CD4-positive, CD25-positive, alpha-beta regulatory T cell (primary cell): ENCODE data around the gene MEF2A. TPM values are rescaled to one million over a fixed set of nuclear protein-coding genes. Genes with fewer than 3 reads are reported as not detected.

Source experiments
- ATAC-seq, 2 donors: fragments of 150-1000 bp; cut with Tn5 transposase; one replicate each; pipeline ENCODE4 v1.10.0; 2021; ENCODE audit warnings: low read depth in 2 of 2, moderate number of reproducible peaks in 2 of 2, moderate library complexity in 1 of 2
- DNase-seq, 3 donors: peaks; one replicate each; pipeline versions ENCODE4 v3.0.0 to v3.0.0-alpha.2; 2012 to 2022; ENCODE audit warnings: mixed read lengths in 1 of 3
- H3K27ac ChIP-seq: one replicate; pipeline ENCODE4 v1.7.0; 2013; ENCODE audit warnings: mild to moderate bottlenecking, low read length; ENCODE audit not compliant: insufficient read depth, poor library complexity, severe bottlenecking
- H3K27me3 ChIP-seq: one replicate; pipeline ENCODE4 v1.7.0; 2013; ENCODE audit warnings: low read length; ENCODE audit not compliant: control insufficient read depth, insufficient read depth
- H3K36me3 ChIP-seq: one replicate; pipeline ENCODE4 v1.7.0; 2013; ENCODE audit warnings: mild to moderate bottlenecking, low read length, moderate library complexity; ENCODE audit not compliant: control insufficient read depth, insufficient read depth
- H3K4me1 ChIP-seq: 2 replicates; pipeline ENCODE4 v1.7.0; 2013; ENCODE audit warnings: mild to moderate bottlenecking, low read length; ENCODE audit not compliant: insufficient read depth, control insufficient read depth, poor library complexity, severe bottlenecking
- H3K4me3 ChIP-seq: one replicate; pipeline ENCODE4 v1.7.0; 2013; ENCODE audit warnings: low read depth, mild to moderate bottlenecking, low read length, moderate library complexity
- H3K9me3 ChIP-seq, 2 experiments: 1 replicate in 1 of 2; 2 replicates in 1 of 2; pipeline ENCODE4 v1.7.0; 2013; ENCODE audit warnings: low read length in 2 of 2, mild to moderate bottlenecking in 1 of 2, moderate library complexity in 1 of 2; ENCODE audit not compliant: control insufficient read depth in 2 of 2
- H3K27ac Mint-ChIP-seq, 3 donors: one replicate each; pipeline ENCODE4 v1.8.0; 2020 to 2022; ENCODE audit warnings: mild to moderate bottlenecking in 3 of 3, mixed read lengths in 3 of 3, moderate library complexity in 2 of 3
- H3K27me3 Mint-ChIP-seq: one replicate; pipeline ENCODE4 v1.8.0; 2022; ENCODE audit warnings: mild to moderate bottlenecking, mixed read lengths
- H3K36me3 Mint-ChIP-seq: one replicate; pipeline ENCODE4 v1.8.0; 2020; ENCODE audit warnings: mixed read lengths
- H3K4me1 Mint-ChIP-seq, 4 donors: one replicate each; pipeline ENCODE4 v1.8.0; 2020 to 2022; ENCODE audit warnings: mixed read lengths in 4 of 4, mild to moderate bottlenecking in 1 of 4
- H3K4me3 Mint-ChIP-seq, 4 donors: one replicate each; pipeline ENCODE4 v1.8.0; 2020 to 2022; ENCODE audit warnings: mild to moderate bottlenecking in 4 of 4, mixed read lengths in 4 of 4, moderate library complexity in 3 of 4
- H3K9me3 Mint-ChIP-seq, 7 donors: one replicate each; pipeline ENCODE4 v1.8.0; 2020 to 2022; ENCODE audit warnings: mixed read lengths in 7 of 7, mild to moderate bottlenecking in 3 of 7, moderate library complexity in 2 of 7
- polyA plus RNA-seq, 4 donors: library from polyadenylated mRNA; unstranded; fragments of 300-500 nt; fragmentation: Illumina TruSeq; gene quantifications; one replicate each; pipeline ENCODE4 v1.2.3, GENCODE V29; 2021
- total RNA-seq: library from RNA; stranded (reverse); gene quantifications from one replicate; pipeline ENCODE4 v1.2.3, GENCODE V29; 2022

Gene MEF2A
- total and polyA plus RNA-seq, 5 donors from 2014 or later, result 7.2 to 24.2 (median 10.3) TPM

DNA sequence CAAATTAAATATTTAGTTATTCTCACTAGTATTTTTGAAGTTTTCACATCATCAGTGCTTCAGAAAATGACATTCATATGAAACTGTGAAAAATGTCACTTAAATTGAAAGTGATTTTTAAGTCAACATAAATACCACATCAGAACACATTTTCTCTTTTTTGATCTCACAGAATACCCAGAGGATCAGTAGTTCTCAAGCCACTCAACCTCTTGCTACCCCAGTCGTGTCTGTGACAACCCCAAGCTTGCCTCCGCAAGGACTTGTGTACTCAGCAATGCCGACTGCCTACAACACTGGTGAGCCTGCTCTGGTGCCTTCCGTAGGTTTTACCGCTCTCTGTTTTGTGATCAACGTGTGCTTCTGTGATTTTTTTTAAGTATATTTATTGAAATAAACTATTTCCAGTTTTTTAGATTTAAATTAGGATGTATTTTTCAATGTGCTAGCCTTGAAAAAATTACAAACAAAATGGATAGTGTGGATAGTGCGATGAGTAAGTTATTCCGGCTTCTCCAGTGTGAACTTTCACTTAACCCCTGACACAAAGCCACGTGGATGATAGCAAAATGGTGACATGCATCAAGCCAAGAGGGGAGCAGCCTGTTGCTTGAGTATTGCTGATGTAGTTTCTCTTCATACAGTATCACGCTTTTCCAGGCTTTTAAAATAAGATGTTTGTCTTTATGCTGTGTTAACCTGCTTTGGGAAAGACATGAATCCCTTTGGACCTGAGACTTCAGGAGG is 140.9 kb downstream of the MEF2A start:
- Mint-ChIP-seq H3K4me1 (peaks cover 13 to 30% (median 20%) of the 10 kb centered on the region in 4 donors), H3K27ac (peak overlapping the region; percentile 52 to 79 (median 66)), H3K36me3 (peaks cover 12% of the 10 kb centered on the region), H3K9me3 (no peaks in the 10 kb centered on the region), H3K27me3 (no peaks in the 10 kb centered on the region), H3K4me3 (peak overlapping the region in 3 of 4 donors; percentile 12 to 84 (median 56))
- Histone ChIP-seq H3K27ac (no peak overlapping the region), H3K27me3 (no peaks in the 10 kb centered on the region), H3K4me3 (peak overlapping the region; percentile 65), H3K9me3 (no peaks in the 10 kb centered on the region), H3K36me3 (peaks cover 11% of the 10 kb centered on the region), H3K4me1 (peaks cover 11% of the 10 kb centered on the region)
- peak in 2 of 3 donors; percentile 22 to 71 for DNase-seq
- ATAC-seq, result no peak

DNA sequence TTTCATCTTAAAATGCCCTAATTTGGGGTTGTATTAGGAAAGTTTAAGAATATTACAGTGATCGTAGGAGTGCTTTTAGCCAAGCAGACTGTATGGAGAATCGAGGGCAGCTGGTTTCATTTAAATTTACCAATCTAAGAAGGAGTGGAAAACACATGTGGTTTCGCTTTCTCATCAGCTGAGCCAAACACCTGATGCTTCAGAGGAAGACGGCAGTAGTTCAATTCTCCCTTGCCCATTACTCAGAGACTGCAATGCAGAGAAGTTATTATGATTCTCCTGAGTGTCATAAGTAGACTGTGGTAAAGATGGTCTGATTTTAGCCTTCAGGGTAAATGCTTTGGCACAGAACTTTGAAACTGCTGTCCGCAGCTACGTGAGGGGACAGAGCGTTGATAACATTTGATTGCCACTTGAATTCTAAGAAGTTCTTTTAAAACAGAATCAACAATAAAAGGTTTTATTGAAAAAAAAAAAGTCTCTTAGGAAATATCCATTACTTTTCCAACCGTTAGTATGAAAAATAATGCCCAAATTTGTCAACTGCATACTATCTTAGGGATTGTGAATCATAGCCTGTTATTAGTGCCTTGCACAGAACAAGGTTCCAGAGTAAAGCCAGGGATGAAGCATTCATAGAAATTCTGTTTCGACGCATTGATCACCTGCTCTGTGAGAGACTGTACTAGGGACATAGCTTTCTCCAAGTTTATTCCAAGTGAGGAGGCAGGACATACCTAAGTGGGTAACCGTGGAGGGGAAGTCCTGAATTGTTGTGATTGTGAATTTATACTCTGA is 141.9 kb downstream of the MEF2A start:
- Histone ChIP-seq H3K27me3 (no peaks in the 10 kb centered on the region), H3K4me1 (peaks cover 11% of the 10 kb centered on the region), H3K9me3 (no peaks in the 10 kb centered on the region), H3K4me3 (peak overlapping the region; percentile 65), H3K36me3 (peaks cover 19% of the 10 kb centered on the region), H3K27ac (no peak overlapping the region)
- Mint-ChIP-seq H3K4me1 (peaks cover 13 to 30% (median 18%) of the 10 kb centered on the region in 4 donors), H3K27me3 (no peaks in the 10 kb centered on the region), H3K36me3 (peaks cover 12% of the 10 kb centered on the region), H3K9me3 (no peaks in the 10 kb centered on the region), H3K4me3 (peak overlapping the region; percentile 12 to 84 (median 64)), H3K27ac (peak overlapping the region; percentile 52 to 79 (median 66))
- ATAC-seq, result peak; percentile 69 to 73
- DNase-seq, result peak in 2 of 3 donors; percentile 24 to 86

DNA sequence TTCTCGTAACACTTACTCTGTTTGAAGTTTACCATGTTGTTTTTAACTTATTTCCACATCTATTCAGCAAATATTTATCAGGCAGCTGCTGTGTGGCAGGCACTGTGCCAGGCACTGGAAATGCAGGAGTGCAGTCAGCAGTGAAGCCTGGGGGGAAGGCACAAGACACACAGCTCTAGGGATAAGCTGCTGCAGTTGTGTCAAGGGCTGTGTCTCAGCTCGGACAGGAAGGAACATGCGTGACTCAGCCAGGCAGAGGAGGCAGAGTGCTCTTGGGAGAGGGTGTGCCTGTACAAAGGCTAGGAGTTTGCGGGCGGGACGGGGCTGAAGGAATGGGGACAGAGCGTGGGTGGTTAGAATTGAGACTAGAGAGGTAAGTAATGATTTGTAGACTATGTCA is 142.8 kb downstream of the MEF2A start:
- H3K4me1 ChIP-seq, result peaks cover 11% of the 10 kb centered on the region
- Mint-ChIP-seq H3K9me3 (no peaks in the 10 kb centered on the region), H3K36me3 (peaks cover 16% of the 10 kb centered on the region), H3K4me1 (peaks cover 13 to 32% (median 17%) of the 10 kb centered on the region in 4 donors), H3K4me3 (peak overlapping the region in 2 of 4 donors; percentile 33 to 47), H3K27ac (no peak overlapping the region), H3K27me3 (no peaks in the 10 kb centered on the region)
- no peak overlapping the region for H3K27ac ChIP-seq
- no peak for ATAC-seq
- H3K9me3 ChIP-seq, result no peaks in the 10 kb centered on the region
- no peak overlapping the region for H3K4me3 ChIP-seq
- H3K36me3 ChIP-seq, result peaks cover 25% of the 10 kb centered on the region
- H3K27me3 ChIP-seq, result no peaks in the 10 kb centered on the region
- DNase-seq, result no peak

DNA sequence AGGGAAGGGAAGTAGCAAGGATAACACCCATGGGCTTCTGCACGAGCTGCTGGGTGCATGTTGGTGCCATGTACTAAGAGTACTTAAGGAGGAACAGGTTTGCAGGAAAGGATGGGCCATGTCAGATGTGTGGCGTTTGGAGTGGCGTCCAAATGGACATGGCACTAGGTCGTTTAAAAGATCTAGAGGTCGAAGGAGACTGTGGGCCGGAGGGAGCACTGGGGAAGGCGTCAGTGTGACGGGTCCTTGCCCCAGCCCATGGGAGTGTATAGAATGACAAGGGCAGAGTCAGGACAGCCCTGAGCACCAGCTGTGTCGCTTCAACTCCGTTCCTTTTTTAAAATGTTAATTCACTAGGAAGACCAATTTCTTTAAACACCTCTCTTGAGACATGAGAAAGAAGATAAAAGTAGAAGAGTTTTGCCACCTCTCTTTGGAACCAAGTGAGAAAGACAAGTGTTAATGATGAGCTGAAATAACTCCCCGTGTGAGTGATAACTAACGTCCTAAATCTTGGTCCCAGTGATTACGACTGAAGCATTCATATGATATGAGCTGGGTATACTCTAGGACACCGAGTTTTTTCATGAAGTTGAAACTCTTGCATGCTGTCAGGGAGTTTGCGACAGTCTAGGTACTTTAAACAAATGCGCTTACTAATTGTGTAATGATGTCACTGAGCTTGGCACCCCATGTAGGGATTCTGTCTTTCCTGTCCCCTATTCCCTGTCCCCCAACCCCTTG is 143.6 kb downstream of the MEF2A start:
- H3K27me3 ChIP-seq, result no peaks in the 10 kb centered on the region
- H3K27ac ChIP-seq, result no peak overlapping the region
- no peak overlapping the region for H3K4me3 ChIP-seq
- peaks cover 11% of the 10 kb centered on the region for H3K4me1 ChIP-seq
- peaks cover 26% of the 10 kb centered on the region for H3K36me3 ChIP-seq
- no peak for ATAC-seq
- no peaks in the 10 kb centered on the region for H3K9me3 Mint-ChIP-seq
- H3K27me3 Mint-ChIP-seq, result no peaks in the 10 kb centered on the region
- H3K36me3 Mint-ChIP-seq, result peaks cover 16% of the 10 kb centered on the region
- peaks cover 13 to 32% (median 14%) of the 10 kb centered on the region in 4 donors for H3K4me1 Mint-ChIP-seq
- no peaks in the 10 kb centered on the region for H3K9me3 ChIP-seq
- peak overlapping the region in 1 of 3 donors; percentile 53 for H3K27ac Mint-ChIP-seq
- no peak for DNase-seq
- H3K4me3 Mint-ChIP-seq, result no peak overlapping the region

DNA sequence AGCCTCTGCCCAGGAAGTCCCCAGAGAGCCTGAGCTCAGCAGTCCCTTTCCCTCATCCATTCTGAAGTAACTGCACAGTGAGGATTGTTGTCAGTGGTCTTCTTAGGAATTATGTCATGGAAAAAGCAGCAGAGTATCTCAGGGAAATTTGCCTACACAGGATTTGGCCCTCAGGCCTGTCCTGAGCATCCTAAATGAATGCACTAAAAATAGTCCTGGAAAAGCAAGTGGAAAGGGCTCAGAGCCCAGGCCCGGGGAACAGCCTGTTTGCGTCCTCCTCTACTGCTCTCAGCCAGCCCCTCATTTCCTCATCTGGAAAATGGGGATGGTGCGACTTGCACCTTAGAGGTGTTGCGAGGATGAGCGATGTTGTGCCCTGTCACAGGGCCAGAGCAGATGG is 145.8 kb downstream of the MEF2A start:
- H3K9me3 ChIP-seq, result no peaks in the 10 kb centered on the region
- no peak overlapping the region for H3K27ac ChIP-seq
- DNase-seq (no peak), ATAC-seq (no peak)
- H3K4me3 ChIP-seq, result no peak overlapping the region
- no peaks in the 10 kb centered on the region for H3K9me3 Mint-ChIP-seq
- H3K27me3 ChIP-seq, result no peaks in the 10 kb centered on the region
- H3K4me1 ChIP-seq, result peaks cover 9% of the 10 kb centered on the region
- H3K4me3 Mint-ChIP-seq, result no peak overlapping the region
- peaks cover 30% of the 10 kb centered on the region for H3K36me3 ChIP-seq
- H3K4me1 Mint-ChIP-seq, result peaks cover 7 to 23% (median 12%) of the 10 kb centered on the region in 4 donors
- peaks cover 16% of the 10 kb centered on the region for H3K36me3 Mint-ChIP-seq
- H3K27me3 Mint-ChIP-seq, result no peaks in the 10 kb centered on the region
- no peak overlapping the region for H3K27ac Mint-ChIP-seq

DNA sequence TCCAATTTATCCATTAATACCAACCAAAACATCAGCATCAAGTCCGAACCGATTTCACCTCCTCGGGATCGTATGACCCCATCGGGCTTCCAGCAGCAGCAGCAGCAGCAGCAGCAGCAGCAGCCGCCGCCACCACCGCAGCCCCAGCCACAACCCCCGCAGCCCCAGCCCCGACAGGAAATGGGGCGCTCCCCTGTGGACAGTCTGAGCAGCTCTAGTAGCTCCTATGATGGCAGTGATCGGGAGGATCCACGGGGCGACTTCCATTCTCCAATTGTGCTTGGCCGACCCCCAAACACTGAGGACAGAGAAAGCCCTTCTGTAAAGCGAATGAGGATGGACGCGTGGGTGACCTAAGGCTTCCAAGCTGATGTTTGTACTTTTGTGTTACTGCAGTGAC is 146.6 kb downstream of the MEF2A start:
- Histone ChIP-seq H3K27me3 (no peaks in the 10 kb centered on the region), H3K27ac (no peak overlapping the region), H3K4me1 (peaks cover 1% of the 10 kb centered on the region), H3K9me3 (no peaks in the 10 kb centered on the region), H3K4me3 (no peak overlapping the region), H3K36me3 (peaks cover 30% of the 10 kb centered on the region)
- ATAC-seq, result no peak
- H3K27ac Mint-ChIP-seq, result no peak overlapping the region
- no peaks in the 10 kb centered on the region for H3K27me3 Mint-ChIP-seq
- no peak overlapping the region for H3K4me3 Mint-ChIP-seq
- H3K4me1 Mint-ChIP-seq, result peaks cover 7 to 17% (median 9%) of the 10 kb centered on the region in 4 donors
- H3K36me3 Mint-ChIP-seq, result peaks cover 20% of the 10 kb centered on the region
- H3K9me3 Mint-ChIP-seq, result no peaks in the 10 kb centered on the region
- DNase-seq, result no peak

DNA sequence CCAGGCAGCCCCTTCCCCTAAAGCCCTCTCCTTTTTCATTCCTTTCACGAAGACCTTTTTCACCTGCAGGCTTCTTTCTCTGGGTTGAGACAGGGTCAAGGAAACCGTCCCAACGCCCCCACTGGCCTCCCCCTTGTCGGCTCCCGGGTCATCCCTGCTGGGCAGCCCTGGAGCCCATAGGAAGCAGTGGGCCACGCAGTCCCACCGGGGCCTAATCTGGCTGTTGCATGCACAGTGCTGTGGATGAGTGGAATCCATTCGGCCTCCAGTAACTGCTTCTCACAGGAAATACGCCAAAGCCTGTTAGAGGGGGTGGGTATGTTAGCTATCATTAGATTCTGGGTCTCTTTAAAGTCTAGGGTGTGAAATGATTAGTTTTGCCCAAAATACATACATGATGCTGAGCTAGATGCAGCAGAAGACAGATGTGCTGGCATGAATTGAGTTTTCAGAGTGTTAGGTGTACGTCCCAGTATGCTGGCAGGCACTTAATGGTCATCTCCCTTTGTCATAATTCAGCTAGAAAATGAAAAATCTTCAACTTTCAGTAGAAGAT is 150.8 kb downstream of the MEF2A start:
- DNase-seq (no peak), ATAC-seq (no peak)

More for the DNA sequence above, 150.8 kb downstream of the MEF2A start:
- Histone ChIP-seq H3K27me3 (no peaks in the 10 kb centered on the region), H3K4me3 (no peak overlapping the region), H3K36me3 (peaks cover 20% of the 10 kb centered on the region), H3K9me3 (no peaks in the 10 kb centered on the region), H3K27ac (no peak overlapping the region), H3K4me1 (peaks cover 9% of the 10 kb centered on the region)
- Mint-ChIP-seq H3K4me1 (peaks cover 10 to 26% (median 14%) of the 10 kb centered on the region in 4 donors), H3K4me3 (no peak overlapping the region), H3K36me3 (peaks cover 8% of the 10 kb centered on the region), H3K27me3 (no peaks in the 10 kb centered on the region), H3K27ac (no peak overlapping the region), H3K9me3 (no peaks in the 10 kb centered on the region)
